IgD-negative memory B cell (primary cell): ENCODE measurements around the gene ABCB9. TPM values are rescaled to one million over a fixed set of nuclear protein-coding genes. Genes with fewer than 3 reads are reported as not detected.

Experiments
- H3K27ac Mint-ChIP-seq, 3 donors: one replicate each; pipeline ENCODE4 v1.8.0; 2020 to 2022; ENCODE audit warnings: mild to moderate bottlenecking in 3 of 3, mixed read lengths in 3 of 3, moderate library complexity in 1 of 3
- H3K27me3 Mint-ChIP-seq: one replicate; pipeline ENCODE4 v1.8.0; 2021; ENCODE audit warnings: mixed read lengths
- H3K36me3 Mint-ChIP-seq: one replicate; pipeline ENCODE4 v1.8.0; 2020; ENCODE audit warnings: mild to moderate bottlenecking, mixed read lengths
- H3K4me1 Mint-ChIP-seq, 3 donors: one replicate each; pipeline ENCODE4 v1.8.0; 2020 to 2022; ENCODE audit warnings: mixed read lengths in 3 of 3, mild to moderate bottlenecking in 1 of 3
- H3K4me3 Mint-ChIP-seq, 4 donors: one replicate each; pipeline ENCODE4 v1.8.0; 2020 to 2022; ENCODE audit warnings: mild to moderate bottlenecking in 4 of 4, mixed read lengths in 4 of 4, moderate library complexity in 3 of 4
- H3K9me3 Mint-ChIP-seq, 3 donors: one replicate each; pipeline ENCODE4 v1.8.0; 2020 to 2021; ENCODE audit warnings: mixed read lengths in 3 of 3, mild to moderate bottlenecking in 1 of 3
- polyA plus RNA-seq: library from polyadenylated mRNA; unstranded; fragments of 300-500 nt; fragmentation: Illumina TruSeq; gene quantifications from one replicate; pipeline ENCODE4 v1.2.3, GENCODE V29; 2021

ABCB9 gene
- polyA plus RNA-seq, 1 donor from 2014 or later, result 0.93 TPM

DNA sequence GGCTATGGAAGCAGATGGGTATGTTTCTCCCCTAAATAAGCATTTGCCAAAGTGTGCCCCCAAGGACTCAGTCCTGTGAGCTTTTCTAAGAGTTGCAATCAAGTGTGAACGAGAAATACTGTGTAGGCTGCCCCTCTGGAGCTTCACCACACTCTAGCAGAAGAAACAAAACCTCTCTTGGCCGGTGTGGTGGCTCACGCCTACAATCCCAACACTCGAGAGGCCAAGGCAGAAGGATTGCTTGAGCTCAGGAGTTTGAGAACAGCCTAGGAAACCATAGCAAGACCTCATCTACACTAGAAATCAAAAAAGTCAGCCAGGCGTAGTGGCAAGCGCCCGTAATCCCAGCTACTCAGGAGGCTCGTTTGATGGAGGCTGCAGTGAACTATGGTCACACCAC is 80.1 kb downstream of the ABCB9 start:
- Mint-ChIP-seq H3K27me3 (peaks cover 2% of the 10 kb centered on the region), H3K27ac (peak overlapping the region in 1 of 3 donors; percentile 44), H3K9me3 (no peaks in the 10 kb centered on the region), H3K36me3 (peaks cover 9% of the 10 kb centered on the region), H3K4me3 (peak overlapping the region in 1 of 4 donors; percentile 91), H3K4me1 (peaks cover 48 to 65% (median 60%) of the 10 kb centered on the region in 3 donors)

DNA sequence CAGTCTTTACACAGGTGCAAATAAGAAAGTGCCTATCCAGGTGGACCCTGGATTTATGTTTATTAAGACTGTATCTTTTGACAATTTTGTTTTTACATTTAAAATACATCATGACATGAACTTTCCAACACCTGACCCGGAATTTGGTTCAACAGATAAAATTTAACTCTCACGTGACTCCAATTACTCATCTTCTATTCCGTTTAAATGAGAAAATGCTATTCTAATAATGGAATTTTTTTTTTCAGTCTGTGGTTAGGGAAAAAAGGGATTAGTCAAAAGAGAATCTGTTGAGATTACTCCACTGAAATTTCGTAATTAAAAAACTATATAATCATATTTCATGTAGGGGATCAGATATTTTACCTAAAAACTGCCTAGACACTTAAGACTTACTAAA is 81.4 kb downstream of the ABCB9 start:
- Mint-ChIP-seq H3K36me3 (peaks cover 11% of the 10 kb centered on the region), H3K9me3 (no peaks in the 10 kb centered on the region), H3K27me3 (peaks cover 2% of the 10 kb centered on the region), H3K27ac (no peak overlapping the region), H3K4me1 (peaks cover 53 to 70% (median 64%) of the 10 kb centered on the region in 3 donors), H3K4me3 (peak overlapping the region in 1 of 4 donors; percentile 46)

DNA sequence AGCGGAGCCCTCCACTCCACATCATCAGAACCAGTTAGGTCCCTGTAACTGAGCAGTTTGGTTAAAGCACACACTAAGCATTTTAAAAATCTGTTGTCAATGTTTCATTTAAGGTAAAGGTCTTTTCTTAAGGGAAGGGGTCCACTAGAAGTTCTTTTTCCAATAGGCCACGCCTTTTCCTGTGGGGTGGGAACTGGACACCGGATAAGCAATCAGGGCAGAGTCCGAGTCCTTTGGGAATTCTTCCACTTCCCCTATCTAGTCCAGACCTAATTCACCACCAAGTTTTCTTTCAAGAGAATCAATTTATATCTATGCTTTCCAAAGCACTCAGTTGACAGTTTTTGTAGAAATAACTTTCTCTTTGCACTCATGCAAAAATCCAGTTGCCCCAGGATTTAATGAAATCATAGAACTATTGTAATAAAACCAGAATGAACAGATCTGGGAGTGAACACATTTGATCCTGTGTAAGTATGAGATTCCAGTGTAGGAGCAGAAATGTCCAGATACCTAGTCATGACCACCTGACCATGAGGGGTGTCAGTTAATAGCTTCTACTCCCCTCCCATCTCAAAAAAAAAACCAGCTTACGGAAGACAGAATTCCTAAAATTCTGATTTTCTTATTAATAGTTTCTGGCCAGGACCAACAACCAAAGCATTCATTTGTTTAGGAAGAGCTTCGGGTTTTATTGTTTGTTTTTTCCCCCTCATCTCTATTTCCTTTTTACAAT is 82.0 kb downstream of the ABCB9 start:
- no peaks in the 10 kb centered on the region for H3K9me3 Mint-ChIP-seq
- peaks cover 56 to 71% (median 66%) of the 10 kb centered on the region in 3 donors for H3K4me1 Mint-ChIP-seq

DNA sequence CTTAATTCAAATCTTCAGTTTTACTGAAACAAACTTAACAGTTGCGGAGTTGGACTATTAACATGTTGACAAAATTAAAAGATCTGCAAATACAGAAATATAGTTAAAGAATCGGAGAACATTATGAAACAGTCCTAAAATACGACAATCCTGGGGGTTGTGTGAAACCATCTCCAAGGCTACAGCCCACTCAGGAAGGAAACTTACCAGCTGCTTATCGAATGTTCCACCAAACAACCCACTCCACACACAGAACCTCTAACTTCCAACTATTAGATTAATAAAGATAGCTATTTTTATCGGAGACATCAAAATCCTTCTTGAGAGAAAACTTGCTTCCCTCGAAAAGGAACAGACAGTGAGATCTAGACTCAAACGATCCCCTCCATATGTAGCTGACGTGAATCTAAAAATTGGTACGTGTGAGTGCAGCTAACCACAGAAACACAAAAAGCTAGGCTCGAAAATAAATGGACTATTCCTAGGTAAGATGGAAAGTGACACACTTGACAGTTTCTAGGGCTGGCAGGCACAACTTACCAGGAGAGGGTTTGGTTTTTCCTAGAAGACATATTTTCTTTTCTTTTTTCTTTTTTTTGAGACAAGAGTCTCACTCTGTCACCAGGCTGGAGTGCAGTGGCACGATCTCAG is 83.2 kb downstream of the ABCB9 start:
- no peak overlapping the region for H3K27ac Mint-ChIP-seq
- peak overlapping the region in 1 of 4 donors; percentile 83 for H3K4me3 Mint-ChIP-seq
- H3K9me3 Mint-ChIP-seq, result no peaks in the 10 kb centered on the region
- H3K4me1 Mint-ChIP-seq, result peaks cover 59 to 67% (median 62%) of the 10 kb centered on the region in 3 donors
- peaks cover 11% of the 10 kb centered on the region for H3K36me3 Mint-ChIP-seq
- peaks cover 2% of the 10 kb centered on the region for H3K27me3 Mint-ChIP-seq

More for the DNA sequence above, 82.0 kb downstream of the ABCB9 start:
- peaks cover 11% of the 10 kb centered on the region for H3K36me3 Mint-ChIP-seq
- H3K27me3 Mint-ChIP-seq, result peaks cover 2% of the 10 kb centered on the region
- H3K4me3 Mint-ChIP-seq, result peak overlapping the region in 2 of 4 donors; percentile 30 to 38
- H3K27ac Mint-ChIP-seq, result peak overlapping the region in 1 of 3 donors; percentile 12

DNA sequence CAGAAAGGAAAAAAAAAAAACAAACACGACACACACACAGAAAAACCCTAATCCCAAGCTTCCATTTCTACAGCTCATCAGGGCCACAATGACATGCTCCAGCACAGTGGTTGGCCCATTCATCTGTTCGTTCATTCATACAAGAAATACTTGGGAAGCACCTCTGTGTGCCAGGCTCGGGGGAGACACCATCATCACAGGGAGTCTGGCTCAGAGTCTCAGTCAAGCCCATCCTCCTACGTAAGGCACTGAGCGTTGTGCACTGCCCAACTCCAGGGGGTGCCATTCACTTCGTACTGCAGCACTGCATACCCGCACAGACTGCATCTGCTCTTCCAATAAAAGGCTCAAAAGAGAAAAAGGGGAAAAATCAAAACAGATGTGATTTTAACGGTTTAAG is 85.6 kb downstream of the ABCB9 start:
- peaks cover 65 to 69% (median 66%) of the 10 kb centered on the region in 3 donors for H3K4me1 Mint-ChIP-seq
- no peaks in the 10 kb centered on the region for H3K9me3 Mint-ChIP-seq
- peak overlapping the region in 1 of 4 donors; percentile 19 for H3K4me3 Mint-ChIP-seq
- H3K36me3 Mint-ChIP-seq, result peaks cover 12% of the 10 kb centered on the region
- H3K27me3 Mint-ChIP-seq, result no peaks in the 10 kb centered on the region
- H3K27ac Mint-ChIP-seq, result peak overlapping the region in 2 of 3 donors; percentile 8

DNA sequence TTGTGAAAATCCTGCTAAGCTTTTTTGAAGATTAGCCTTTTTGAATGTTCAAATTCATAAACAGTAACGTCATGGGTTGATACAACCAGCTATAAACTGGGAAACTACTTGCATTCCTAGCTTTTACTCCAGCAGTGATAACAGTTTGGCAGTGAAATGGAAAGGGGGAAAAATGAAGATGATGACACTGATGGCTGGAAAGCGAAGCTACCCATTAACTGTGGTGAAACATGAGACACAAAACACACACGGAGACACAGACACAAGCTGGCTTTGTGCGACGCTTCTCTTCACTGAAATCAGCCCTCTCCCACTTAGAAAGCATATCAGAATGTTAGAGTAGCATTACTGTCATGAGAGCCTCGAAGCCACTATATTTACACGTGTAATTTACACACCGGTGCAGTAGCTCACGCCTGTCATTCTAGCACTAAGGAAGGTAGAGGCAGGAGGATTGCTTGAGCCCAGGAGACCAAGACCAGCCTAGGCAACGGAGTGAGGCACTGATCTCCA is 86.1 kb downstream of the ABCB9 start:
- H3K4me1 Mint-ChIP-seq, result peaks cover 69 to 73% (median 70%) of the 10 kb centered on the region in 3 donors
- no peaks in the 10 kb centered on the region for H3K27me3 Mint-ChIP-seq
- peak overlapping the region in 1 of 4 donors; percentile 88 for H3K4me3 Mint-ChIP-seq
- H3K27ac Mint-ChIP-seq, result peak overlapping the region in 1 of 3 donors; percentile 8
- peaks cover 12% of the 10 kb centered on the region for H3K36me3 Mint-ChIP-seq
- no peaks in the 10 kb centered on the region for H3K9me3 Mint-ChIP-seq

Other genes starting within 250 kb of the ABCB9 start
- gene HCAR3, start 249.7 kb downstream of the ABCB9 start, polyA plus RNA-seq, result not detected
- gene HCAR1, start 235.6 kb downstream of the ABCB9 start, polyA plus RNA-seq, result not detected
- 68.1 TPM for gene DENR, start 213.6 kb downstream of the ABCB9 start, polyA plus RNA-seq
- gene CCDC62, start 191.9 kb downstream of the ABCB9 start, polyA plus RNA-seq, result 1.3 TPM
- 58.3 TPM for gene HIP1R, start 131.0 kb downstream of the ABCB9 start, polyA plus RNA-seq
- 48.1 TPM for gene VPS37B, start 70.3 kb downstream of the ABCB9 start, polyA plus RNA-seq
- gene OGFOD2, start 8.8 kb upstream of the ABCB9 start, polyA plus RNA-seq, result 20.2 TPM
- gene ARL6IP4, start 14.2 kb upstream of the ABCB9 start, polyA plus RNA-seq, result 296 TPM
- gene PITPNM2, start 184.6 kb upstream of the ABCB9 start, polyA plus RNA-seq, result 0.95 TPM